GM23248 (cell line): Measurements from ENCODE around the gene TMEM156. TPM values are rescaled to one million over a fixed set of nuclear protein-coding genes. Genes with fewer than 3 reads are reported as not detected.
"Not testable (repeated sequence)": the region's sequence is repeated elsewhere in the genome, so short reads cannot be mapped to it uniquely, and the experiment has no call there.

ENCODE experiments used
- DNase-seq: peaks from one replicate; pipeline ENCODE4 v3.0.0-alpha.2; 2015
- H2AFZ ChIP-seq: fragments of 200-600 bp; sonication (generic); 2 replicates; pipeline ENCODE4 v1.6.1; 2016; ENCODE audit warnings: antibody characterized with exemption
- H3F3A ChIP-seq: fragments of 200-600 bp; sonication (generic); 2 replicates; pipeline ENCODE4 v1.6.1; 2016; ENCODE audit warnings: mild to moderate bottlenecking, antibody characterized with exemption, mixed run types; ENCODE audit not compliant: insufficient read depth
- H3K27ac ChIP-seq: fragments of 200-600 bp; sonication (generic); 2 replicates; pipeline ENCODE4 v1.5.1; 2016; ENCODE audit warnings: mild to moderate bottlenecking
- H3K27me3 ChIP-seq: fragments of 200-600 bp; sonication (generic); replicated peaks from 2 replicates; pipeline ENCODE4 v1.6.1; 2016; ENCODE audit warnings: mild to moderate bottlenecking; ENCODE audit not compliant: insufficient read depth
- H3K36me3 ChIP-seq: fragments of 200-600 bp; sonication (generic); 2 replicates; pipeline ENCODE4 v1.6.1; 2016; ENCODE audit warnings: low read depth, mild to moderate bottlenecking
- H3K4me1 ChIP-seq: fragments of 200-600 bp; sonication (generic); 2 replicates; pipeline ENCODE4 v1.6.1; 2016; ENCODE audit warnings: mild to moderate bottlenecking; ENCODE audit not compliant: insufficient read depth
- H3K4me2 ChIP-seq: fragments of 200-600 bp; sonication (generic); one replicate; pipeline ENCODE4 v1.6.1; 2016; ENCODE audit warnings: mild to moderate bottlenecking; ENCODE audit not compliant: unreplicated experiment
- H3K4me3 ChIP-seq: fragments of 200-600 bp; sonication (generic); 2 replicates; pipeline ENCODE4 v1.5.1; 2016; ENCODE audit warnings: mild to moderate bottlenecking
- H3K79me2 ChIP-seq: fragments of 200-600 bp; sonication (generic); 2 replicates; pipeline ENCODE4 v1.6.1; 2016; ENCODE audit warnings: mild to moderate bottlenecking; ENCODE audit not compliant: insufficient read depth
- H3K9ac ChIP-seq: fragments of 200-600 bp; sonication (generic); 2 replicates; pipeline ENCODE4 v1.6.1; 2016; ENCODE audit warnings: mild to moderate bottlenecking
- H3K9me2 ChIP-seq: fragments of 200-600 bp; sonication (generic); 2 replicates; pipeline ENCODE4 v1.6.1; 2016; ENCODE audit warnings: mixed run types, mild to moderate bottlenecking, moderate library complexity; ENCODE audit not compliant: insufficient read depth
- H3K9me3 ChIP-seq: fragments of 200-600 bp; sonication (generic); one replicate; pipeline ENCODE4 v1.6.1; 2017; ENCODE audit warnings: low read depth
- H4K20me1 ChIP-seq: fragments of 200-600 bp; sonication (generic); 2 replicates; pipeline ENCODE4 v1.6.0; 2016; ENCODE audit not compliant: insufficient read depth
- EZH2 ChIP-seq: fragments of 200-600 bp; sonication (generic); IDR thresholded peaks from 2 replicates; pipeline ENCODE4 v1.6.1; 2018; ENCODE audit warnings: antibody characterized with exemption, mild to moderate bottlenecking; ENCODE audit not compliant: insufficient read depth, poor library complexity, severe bottlenecking
- EZH2phosphoT487 ChIP-seq: fragments of 200-600 bp; sonication (generic); IDR thresholded peaks from 2 replicates; pipeline ENCODE4 v1.6.1; 2018; ENCODE audit warnings: antibody characterized with exemption, moderate library complexity, mild to moderate bottlenecking, low read depth; ENCODE audit not compliant: insufficient read depth
- WGBS, 2 experiments: methylation state at CpG; one replicate each; pipeline ENCODE4 v1.1.6; 2015 to 2017; ENCODE audit warnings: low lambda C conversion rate in 2 of 2, low coverage in 1 of 2; ENCODE audit errors: missing lambda C conversion rate in 2 of 2; 5-methylcytosine and 5-hydroxymethylcytosine counted together
- in situ Hi-C: fragments of 300-500 bp; cut with MboI; formaldehyde crosslinking; loops from 2 replicates; pipeline ENCODE4 v1.15.0; 2020
- polyA plus RNA-seq: library from polyadenylated mRNA; unstranded; fragments of >200 nt; fragmentation: Nextera tagmentation; extraction: Ambion mirVana; gene quantifications from 2 replicates; pipeline ENCODE4 v1.2.1, GENCODE V29; 2016
- total RNA-seq: library from RNA; depleted of rRNA; stranded (reverse); fragments of >200 nt; shearing (Covaris generic); gene quantifications from 2 replicates; pipeline ENCODE4 v1.2.3, GENCODE V29; 2014

TMEM156 gene
- total and polyA plus RNA-seq, 2 experiments from 2014 or later, result 0.30 TPM; not detected in 1

DNA sequence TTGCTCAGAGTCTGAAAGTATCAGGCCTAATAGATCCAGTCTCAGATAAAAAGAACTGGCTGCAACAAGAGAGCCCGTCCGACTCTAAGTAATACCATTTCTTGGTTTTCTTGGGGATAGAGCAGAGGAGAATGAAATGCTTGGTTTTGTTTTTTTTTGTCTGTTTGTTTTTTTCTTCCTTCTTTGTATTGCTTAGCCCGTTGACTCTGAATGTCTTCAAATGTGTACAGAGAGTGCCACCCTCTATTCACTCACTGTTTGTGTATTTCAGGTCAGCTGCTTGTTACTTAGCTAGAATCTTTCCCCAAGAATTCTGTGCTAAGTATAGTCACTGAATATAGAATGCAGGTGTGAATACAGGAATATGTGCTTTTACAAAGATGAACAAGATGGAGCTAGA, 5.7 kb upstream of the TMEM156 start:
- Histone ChIP-seq H3K9ac (no peak overlapping the region), H3K36me3 (no peaks in the 10 kb centered on the region), H3K4me3 (no peak overlapping the region), H4K20me1 (no peaks in the 10 kb centered on the region), H3K9me2 (no peaks in the 10 kb centered on the region), H3K27ac (no peak overlapping the region), H3K79me2 (no peaks in the 10 kb centered on the region), H3K4me1 (0 out of 2 replicates have a peak, but pooled peaks cover 6% of the 10 kb centered on the region), H2AFZ (peak overlapping the region; percentile 52), H3F3A (peaks cover 8% of the 10 kb centered on the region; the same call in 1 of the 2 replicates), H3K27me3 (no peaks in the 10 kb centered on the region), H3K9me3 (no peaks in the 10 kb centered on the region), H3K4me2 (no peak overlapping the region)
- in situ Hi-C loops, result no loop called here
- WGBS, 2 experiments, result 65% methylated on average over 3 of the region's 3 CpGs
- DNase-seq, result no peak
- TF ChIP-seq EZH2 (no peak), EZH2phosphoT487 (no peak)

DNA sequence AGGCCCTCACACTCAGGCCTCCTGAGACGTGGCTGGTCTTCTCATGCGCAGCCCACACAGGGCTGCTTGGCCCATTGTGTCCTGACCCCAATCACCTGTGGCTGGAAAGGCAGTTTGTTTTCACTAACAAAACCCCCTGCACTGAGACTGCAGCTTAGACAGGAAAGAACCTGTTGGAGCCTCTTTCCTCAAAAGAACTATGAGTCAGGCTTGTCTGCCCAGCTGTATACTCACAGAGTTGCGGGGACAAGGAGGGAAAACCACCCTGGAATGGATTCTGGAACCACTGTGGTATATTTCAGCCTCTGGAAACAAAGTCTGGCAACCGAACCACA, 5.2 kb upstream of the TMEM156 start:
- Histone ChIP-seq H3K4me1 (peaks cover 9% of the 10 kb centered on the region; the same call in 1 of the 2 replicates), H3K36me3 (no peaks in the 10 kb centered on the region), H3K4me2 (no peak overlapping the region), H3K9me3 (no peaks in the 10 kb centered on the region), H3K9me2 (no peaks in the 10 kb centered on the region), H3K79me2 (no peaks in the 10 kb centered on the region), H3K27ac (no peak overlapping the region), H3K4me3 (no peak overlapping the region), H3K27me3 (no peaks in the 10 kb centered on the region), H3F3A (peaks cover 7% of the 10 kb centered on the region; the same call in 1 of the 2 replicates), H2AFZ (peak overlapping the region; percentile 52), H4K20me1 (no peaks in the 10 kb centered on the region), H3K9ac (no peak overlapping the region)
- in situ Hi-C loops, result no loop called here
- TF ChIP-seq EZH2 (no peak), EZH2phosphoT487 (no peak)
- peak; percentile 47 for DNase-seq
- 80 to 81% methylated on average over 4 of the region's 4 CpGs for WGBS, 2 experiments

- no peaks in the 10 kb centered on the region for H3K27me3 ChIP-seq
- H3K4me3 ChIP-seq, result no peak overlapping the region
- WGBS, 2 experiments, result 95 to 97% methylated on average over 7 of the region's 7 CpGs
- no peak for DNase-seq
- H3K9ac ChIP-seq, result no peak overlapping the region
- no peaks in the 10 kb centered on the region for H3K9me3 ChIP-seq
- H3F3A ChIP-seq, result peaks cover 7% of the 10 kb centered on the region; the same call in 1 of the 2 replicates
- no peaks in the 10 kb centered on the region for H3K36me3 ChIP-seq
- TF ChIP-seq EZH2, result no peak
- no peak for TF ChIP-seq EZH2phosphoT487
- H3K4me2 ChIP-seq, result no peak overlapping the region
- no peaks in the 10 kb centered on the region for H4K20me1 ChIP-seq
- in situ Hi-C loops, result no loop called here
- no peaks in the 10 kb centered on the region for H3K79me2 ChIP-seq
- no peak overlapping the region for H3K27ac ChIP-seq
- H2AFZ ChIP-seq, result no peak overlapping the region
- peaks cover 15% of the 10 kb centered on the region; the same call in 1 of the 2 replicates for H3K4me1 ChIP-seq
- H3K9me2 ChIP-seq, result no peaks in the 10 kb centered on the region
These were observed 4.0 kb upstream of the TMEM156 start for GRCh38 chr4:39036172-39036571.

GRCh38 chr4:39031590-39032020, 604 bp downstream of the TMEM156 start:
- DNase-seq, in situ Hi-C loops, H3F3A ChIP-seq, H2AFZ ChIP-seq, H3K4me3 ChIP-seq, H3K79me2 ChIP-seq, H3K27ac ChIP-seq, H4K20me1 ChIP-seq, H3K9ac ChIP-seq, H3K9me3 ChIP-seq, H3K27me3 ChIP-seq, H3K36me3 ChIP-seq, H3K9me2 ChIP-seq: not testable (repeated sequence)
- WGBS, 2 experiments, result 95 to 99% methylated on average over 6 of the region's 6 CpGs
- Histone ChIP-seq H3K4me2 (peak overlapping the region; percentile 29), H3K4me1 (peaks cover 18% of the 10 kb centered on the region; the same call in 1 of the 2 replicates)

GRCh38 chr4:39030725-39031124, 1.5 kb downstream of the TMEM156 start:
- Histone ChIP-seq H2AFZ (peak overlapping the region; percentile 67), H3K27me3 (no peaks in the 10 kb centered on the region)
- 83 to 88% methylated on average over 3 of the region's 3 CpGs for WGBS, 2 experiments

More at GRCh38 chr4:39030725-39031124, 1.5 kb downstream of the TMEM156 start:
- Histone ChIP-seq H3K36me3 (no peaks in the 10 kb centered on the region), H3K9ac (no peak overlapping the region), H4K20me1 (no peaks in the 10 kb centered on the region), H3K4me2 (no peak overlapping the region), H3K79me2 (no peaks in the 10 kb centered on the region), H3K27ac (no peak overlapping the region), H3K4me1 (peaks cover 18% of the 10 kb centered on the region; the same call in 1 of the 2 replicates), H3K9me3 (no peaks in the 10 kb centered on the region), H3F3A (no peaks in the 10 kb centered on the region), H3K9me2 (no peaks in the 10 kb centered on the region), H3K4me3 (no peak overlapping the region)
- DNase-seq, result peak; percentile 35
- in situ Hi-C loops, result no loop called here
- TF ChIP-seq EZH2phosphoT487, result no peak
- no peak for TF ChIP-seq EZH2
